Measurements from ENCODE around the gene STKLD1. TPM values are rescaled to one million over a fixed set of nuclear protein-coding genes. Genes with fewer than 3 reads are reported as not detected.
A peak's percentile ranks its signal among the peaks of the same experiment; 100 is the strongest.

STKLD1 gene
- total RNA-seq, 1 donor from 2014 or later = 1.2 TPM

GRCh38 chr9:133355881-133356357, 20.2 kb upstream of the STKLD1 start:
- Histone ChIP-seq H3K9me3 (no peaks in the 10 kb centered on the region), H3K27me3 (no peaks in the 10 kb centered on the region), H3K36me3 (peaks cover 50% of the 10 kb centered on the region), H3K4me3 (peak overlapping the region; percentile 85), H3K4me1 (peaks cover 18% of the 10 kb centered on the region), H3K27ac (peak overlapping the region; percentile 82)
- DNase-seq = no peak
- ATAC-seq = peak; percentile 28
- TF ChIP-seq CTCF (IDR thresholded peaks at IDR 0.05) = no peak
- intact Hi-C loops (cut with DNase I) = no loop called here

GRCh38 chr9:133356391-133357091, 19.6 kb upstream of the STKLD1 start, which contains the start of the genes SURF1 and SURF2:
SURF1 (minus strand) TSS chr9:133356487; CDS start chr9:133356453, 34 bp downstream.
SURF2 (plus strand) TSS chr9:133356550; CDS start chr9:133356593, 43 bp downstream.
- Histone ChIP-seq H3K27ac (peak within 1 kb of the TSS; percentile 82), H3K27me3 (no peaks in the 10 kb centered on the region), H3K9me3 (no peaks in the 10 kb centered on the region), H3K4me3 (peak within 1 kb of the TSS; percentile 85), H3K36me3 (peaks cover 50% of the 10 kb centered on the region), H3K4me1 (peaks cover 18% of the 10 kb centered on the region)
- DNase-seq (peak; percentile 96), ATAC-seq (peak; percentile 95)
- TF ChIP-seq CTCF (IDR thresholded peaks at IDR 0.05) = no peak
- intact Hi-C loops (cut with DNase I) = no loop called here

GRCh38 chr9:133357656-133358055, 18.5 kb upstream of the STKLD1 start:
- intact Hi-C loops (cut with DNase I) = no loop called here
- Histone ChIP-seq H3K9me3 (no peaks in the 10 kb centered on the region), H3K27me3 (no peaks in the 10 kb centered on the region), H3K4me1 (peaks cover 18% of the 10 kb centered on the region), H3K36me3 (peaks cover 50% of the 10 kb centered on the region), H3K27ac (no peak overlapping the region), H3K4me3 (no peak overlapping the region)
- no peak for ATAC-seq
- no peak for DNase-seq
- TF ChIP-seq CTCF (IDR thresholded peaks at IDR 0.05) = no peak

GRCh38 chr9:133359399-133360175, 16.6 kb upstream of the STKLD1 start:
- no peak for DNase-seq

More at GRCh38 chr9:133359399-133360175, 16.6 kb upstream of the STKLD1 start:
- no peaks in the 10 kb centered on the region for H3K27me3 ChIP-seq
- no peak overlapping the region for H3K27ac ChIP-seq
- peak; percentile 19 for TF ChIP-seq CTCF (IDR thresholded peaks at IDR 0.05)
- no peak for ATAC-seq
- H3K9me3 ChIP-seq = no peaks in the 10 kb centered on the region
- H3K4me1 ChIP-seq = peaks cover 18% of the 10 kb centered on the region
- no peak overlapping the region for H3K4me3 ChIP-seq
- intact Hi-C loops (cut with DNase I) = no loop called here
- H3K36me3 ChIP-seq = peaks cover 53% of the 10 kb centered on the region

Data from upper lobe of right lung (tissue), 1 donor.